Immature natural killer cell (primary cell): Measurements from ENCODE around the gene FGFR4. TPM values are rescaled to one million over a fixed set of nuclear protein-coding genes. Genes with fewer than 3 reads are reported as not detected.
"Not testable (repeated sequence)": the region's sequence is repeated elsewhere in the genome, so short reads cannot be mapped to it uniquely, and the experiment has no call there.

Experiments
- DNase-seq, 3 donors: peaks; one replicate each; pipeline ENCODE4 v3.0.0; 2022; ENCODE audit warnings: mixed read lengths in 1 of 3
- H3K27ac Mint-ChIP-seq, 6 donors: one replicate each; pipeline ENCODE4 v1.8.0; 2020; ENCODE audit warnings: mixed read lengths in 6 of 6, mild to moderate bottlenecking in 5 of 6, inconsistent platforms in 4 of 6, moderate library complexity in 3 of 6
- H3K27me3 Mint-ChIP-seq, 3 donors: one replicate each; pipeline ENCODE4 v1.8.0; 2020 to 2021; ENCODE audit warnings: low read depth in 3 of 3, mild to moderate bottlenecking in 3 of 3, mixed read lengths in 3 of 3, moderate library complexity in 3 of 3, inconsistent platforms in 1 of 3
- H3K36me3 Mint-ChIP-seq, 3 donors: one replicate each; pipeline ENCODE4 v1.8.0; 2020; ENCODE audit warnings: mixed read lengths in 3 of 3, inconsistent platforms in 2 of 3, mild to moderate bottlenecking in 2 of 3
- H3K4me1 Mint-ChIP-seq, 2 donors: one replicate each; pipeline ENCODE4 v1.8.0; 2020; ENCODE audit warnings: inconsistent platforms in 2 of 2, mild to moderate bottlenecking in 2 of 2, mixed read lengths in 2 of 2, moderate library complexity in 1 of 2
- H3K4me3 Mint-ChIP-seq, 5 donors: one replicate each; pipeline ENCODE4 v1.8.0; 2020; ENCODE audit warnings: mild to moderate bottlenecking in 5 of 5, mixed read lengths in 5 of 5, inconsistent platforms in 3 of 5, moderate library complexity in 3 of 5
- H3K9me3 Mint-ChIP-seq, 6 donors: one replicate each; pipeline ENCODE4 v1.8.0; 2020; ENCODE audit warnings: mild to moderate bottlenecking in 6 of 6, mixed read lengths in 6 of 6, inconsistent platforms in 4 of 6, moderate library complexity in 3 of 6
- polyA plus RNA-seq, 3 donors: library from polyadenylated mRNA; unstranded; fragments of 300-500 nt; fragmentation: Illumina TruSeq; gene quantifications; one replicate each; pipeline ENCODE4 v1.2.3, GENCODE V29; 2021

Gene FGFR4
- polyA plus RNA-seq, result not detected

DNA sequence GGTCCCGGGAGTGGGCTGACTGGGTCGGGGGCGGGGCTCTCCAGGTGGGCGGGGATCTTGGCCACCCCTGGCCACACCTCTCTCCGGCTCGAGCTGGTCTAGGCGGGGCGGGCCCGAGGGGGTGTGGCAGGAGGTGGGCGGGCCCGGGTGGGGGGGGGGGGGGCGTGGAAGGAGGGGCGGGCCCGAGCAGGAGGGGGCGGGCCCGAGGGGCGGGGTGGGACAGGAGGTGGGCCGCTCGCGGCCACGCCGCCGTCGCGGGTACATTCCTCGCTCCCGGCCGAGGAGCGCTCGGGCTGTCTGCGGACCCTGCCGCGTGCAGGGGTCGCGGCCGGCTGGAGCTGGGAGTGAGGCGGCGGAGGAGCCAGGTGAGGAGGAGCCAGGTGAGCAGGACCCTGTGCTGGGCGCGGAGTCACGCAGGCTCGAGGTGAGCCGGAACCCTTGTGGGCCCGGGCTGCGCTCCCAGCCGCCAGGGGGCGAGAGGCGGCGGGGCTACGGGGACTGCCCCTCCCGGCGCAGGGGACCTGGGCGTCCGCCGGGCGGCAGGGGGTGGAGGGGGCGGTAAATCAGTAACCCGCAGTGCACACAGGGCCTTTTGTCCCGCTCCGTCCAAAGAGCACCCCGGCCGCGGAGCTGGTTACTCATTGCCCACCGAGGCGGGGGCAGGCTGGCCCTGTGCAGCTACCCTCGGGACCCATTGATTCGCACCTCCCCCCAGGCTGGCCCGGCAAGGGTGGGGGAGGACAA lies at the start of gene FGFR4:
FGFR4 (plus strand) TSS at position 262 of the 744 bp plus-strand sequence. CDS start 2,688 bp downstream, outside the sequence.
- H3K9me3 Mint-ChIP-seq, result no peaks in the 10 kb centered on the region
- H3K4me3 Mint-ChIP-seq, result peak within 1 kb of the TSS; percentile 42 to 82 (median 61)
- DNase-seq, result peak; percentile 68 to 73 (median 69)
- H3K4me1 Mint-ChIP-seq, result peaks cover 9 to 14% of the 10 kb centered on the region in 2 donors
- H3K27ac Mint-ChIP-seq, result peak within 1 kb of the TSS in 4 of 6 donors; percentile 4 to 54 (median 24)
- H3K27me3 Mint-ChIP-seq, result peaks cover 0 to 7% (median 4%) of the 10 kb centered on the region in 3 donors
- H3K36me3 Mint-ChIP-seq, result no peaks in the 10 kb centered on the region

DNA sequence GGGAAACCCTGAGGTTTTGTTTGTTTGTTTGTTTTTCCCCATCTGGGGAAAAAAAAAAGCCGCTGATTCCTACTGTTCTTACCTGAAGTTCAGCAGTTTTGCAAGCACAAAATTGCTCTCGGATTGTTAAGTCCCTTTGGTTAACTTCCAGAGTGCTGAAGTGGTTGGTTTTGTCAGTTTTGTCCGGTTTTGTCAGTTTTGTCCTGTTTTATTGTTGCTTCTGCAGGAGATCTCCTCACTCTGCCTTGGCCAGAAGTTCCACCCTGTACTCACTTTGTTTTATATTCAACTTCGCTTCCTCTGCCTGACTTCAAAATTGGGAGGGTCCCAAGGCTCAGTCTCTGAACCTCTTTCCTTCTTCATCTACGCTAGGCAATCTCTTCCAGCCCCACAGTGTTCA lies 49.8 kb upstream of the FGFR4 start:
- Mint-ChIP-seq H3K36me3 (peaks cover 9 to 13% (median 13%) of the 10 kb centered on the region in 3 donors), H3K9me3 (no peaks in the 10 kb centered on the region), H3K27ac (no peak overlapping the region)

DNA sequence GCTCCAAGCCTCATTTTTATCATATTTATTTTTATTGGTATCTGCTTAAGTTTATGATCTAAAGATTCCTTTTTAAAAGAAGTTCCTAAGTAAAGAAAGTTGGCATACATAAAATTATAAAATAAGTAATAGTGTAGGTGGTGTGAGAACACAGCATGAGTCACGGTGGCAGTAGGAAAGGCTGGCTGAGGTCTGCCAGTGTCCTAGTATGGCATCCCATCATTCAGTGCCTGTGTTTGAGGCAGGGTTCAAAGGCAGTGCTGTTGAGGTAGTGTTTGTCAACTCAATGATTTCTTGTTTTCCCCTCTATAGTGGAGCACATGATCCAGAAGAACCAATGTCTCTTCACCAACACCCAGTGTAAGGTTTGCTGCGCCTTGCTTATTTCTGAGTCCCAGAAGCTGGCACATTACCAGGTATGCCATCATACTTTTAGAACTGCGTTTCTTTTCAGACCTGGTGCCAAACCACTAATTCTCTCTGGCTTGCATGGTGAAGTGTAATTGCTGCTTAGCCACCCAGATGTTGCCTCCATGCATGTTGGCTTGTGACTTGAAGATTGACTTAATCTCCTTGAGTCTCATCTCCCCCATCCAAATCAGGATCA lies 45.8 kb upstream of the FGFR4 start:
- Mint-ChIP-seq H3K27me3 (no peaks in the 10 kb centered on the region), H3K36me3 (peaks cover 2 to 29% (median 13%) of the 10 kb centered on the region in 3 donors), H3K27ac (no peak overlapping the region), H3K9me3 (no peaks in the 10 kb centered on the region), H3K4me3 (no peak overlapping the region), H3K4me1 (peaks cover 0 to 9% of the 10 kb centered on the region in 2 donors)
- no peak for DNase-seq

More for the DNA sequence above, 49.8 kb upstream of the FGFR4 start:
- Mint-ChIP-seq H3K4me3 (no peak overlapping the region), H3K27me3 (peaks cover 0 to 2% (median 0%) of the 10 kb centered on the region in 3 donors), H3K4me1 (peaks cover 6 to 11% of the 10 kb centered on the region in 2 donors)
- no peak for DNase-seq

DNA sequence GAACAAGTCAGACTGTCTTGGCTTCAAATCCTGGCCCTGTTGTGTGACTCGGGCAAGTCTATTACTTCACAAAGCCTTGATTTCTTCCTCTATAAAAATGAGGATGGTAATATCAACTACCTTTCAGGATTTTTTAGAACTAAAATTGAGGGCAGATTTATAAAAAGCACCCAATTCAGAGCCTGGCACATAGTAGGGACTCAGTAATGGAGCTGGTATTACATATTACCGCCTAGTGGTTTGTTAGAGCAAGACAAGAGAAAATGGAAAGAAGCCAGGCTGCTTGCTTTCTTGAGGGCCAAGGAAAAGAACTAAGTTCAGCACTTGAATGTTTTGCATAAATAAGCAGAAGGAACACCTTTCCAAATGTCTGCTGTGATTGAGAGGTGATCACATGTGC lies 44.8 kb upstream of the FGFR4 start:
- Mint-ChIP-seq H3K27ac (peak overlapping the region in 1 of 6 donors; percentile 1), H3K4me1 (peaks cover 0 to 2% of the 10 kb centered on the region in 2 donors), H3K4me3 (no peak overlapping the region), H3K27me3 (no peaks in the 10 kb centered on the region), H3K36me3 (peaks cover 6 to 29% (median 13%) of the 10 kb centered on the region in 3 donors), H3K9me3 (no peaks in the 10 kb centered on the region)
- DNase-seq, result no peak

DNA sequence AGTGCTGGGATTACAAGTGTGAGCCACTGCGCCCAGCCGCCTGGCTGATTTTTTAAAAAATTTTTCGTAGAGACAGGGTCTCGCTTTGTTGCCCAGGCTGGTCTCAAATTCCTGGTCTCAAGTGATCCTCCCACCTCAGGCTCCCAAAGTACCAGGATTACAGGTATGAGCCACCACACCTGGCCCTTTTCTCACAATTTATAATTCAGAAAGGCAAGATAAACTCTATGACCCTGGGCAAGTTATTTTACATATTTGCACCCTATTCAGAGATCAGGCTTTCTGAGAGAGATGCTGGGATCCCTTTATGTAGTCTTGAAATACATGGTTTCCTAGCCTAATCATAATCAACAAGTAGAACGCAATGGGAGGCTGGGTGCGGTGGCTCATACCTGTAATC lies 43.6 kb upstream of the FGFR4 start:
- Mint-ChIP-seq H3K4me1 (peaks cover 0 to 2% of the 10 kb centered on the region in 2 donors), H3K36me3 (peaks cover 9 to 37% (median 15%) of the 10 kb centered on the region in 3 donors), H3K27me3 (peaks cover 0 to under 1% (median 0%) of the 10 kb centered on the region in 3 donors), H3K9me3 (no peaks in the 10 kb centered on the region), H3K27ac (no peak overlapping the region), H3K4me3 (no peak overlapping the region)
- DNase-seq, result no peak

DNA sequence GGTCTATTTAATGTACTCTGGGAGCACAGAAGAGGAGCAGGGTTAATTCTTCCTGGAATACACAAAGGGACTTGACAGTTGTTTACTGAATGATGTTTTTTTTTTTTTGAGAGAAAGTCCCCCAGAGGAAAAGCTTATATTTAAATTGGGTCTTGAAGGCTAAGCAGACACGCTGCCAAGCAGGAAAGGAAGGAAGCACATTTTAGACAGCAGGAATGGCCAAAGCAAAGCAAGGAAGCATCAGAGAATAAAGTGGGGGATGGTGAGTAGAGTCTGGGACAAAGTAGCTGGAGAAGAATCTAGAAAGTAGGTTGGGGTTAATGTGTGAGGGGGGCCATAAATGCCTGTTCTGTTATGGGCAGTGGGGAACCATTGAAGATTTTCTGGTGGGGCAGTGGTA lies 42.8 kb upstream of the FGFR4 start:
- no peak for DNase-seq
- no peak overlapping the region for H3K4me3 Mint-ChIP-seq
- H3K4me1 Mint-ChIP-seq, result peaks cover 0 to 2% of the 10 kb centered on the region in 2 donors
- no peaks in the 10 kb centered on the region for H3K9me3 Mint-ChIP-seq
- peaks cover 13 to 38% (median 16%) of the 10 kb centered on the region in 3 donors for H3K36me3 Mint-ChIP-seq
- H3K27ac Mint-ChIP-seq, result no peak overlapping the region
- H3K27me3 Mint-ChIP-seq, result peaks cover 0 to 2% (median 0%) of the 10 kb centered on the region in 3 donors

DNA sequence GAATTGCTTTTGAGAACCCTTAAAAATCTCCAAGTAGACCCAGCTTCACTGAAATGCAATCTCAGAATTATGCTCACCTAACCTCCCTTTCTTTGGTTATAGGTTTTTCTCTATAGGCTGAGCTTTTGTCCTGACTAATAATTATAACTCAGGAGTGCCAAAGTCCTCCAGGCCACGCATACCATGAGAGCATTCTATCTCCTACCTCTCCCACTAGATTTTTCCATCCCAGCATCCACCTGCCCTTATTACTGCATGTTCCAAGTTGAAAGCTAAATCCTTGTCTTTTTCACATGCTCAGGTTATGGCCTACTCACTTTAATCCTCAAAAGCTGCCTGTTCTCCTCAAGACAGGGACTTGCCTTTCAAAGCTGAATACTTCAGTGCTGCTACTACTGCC lies 42.1 kb upstream of the FGFR4 start:
- no peak overlapping the region for H3K4me3 Mint-ChIP-seq
- no peak overlapping the region for H3K27ac Mint-ChIP-seq
- peaks cover 13 to 42% (median 18%) of the 10 kb centered on the region in 3 donors for H3K36me3 Mint-ChIP-seq

DNA sequence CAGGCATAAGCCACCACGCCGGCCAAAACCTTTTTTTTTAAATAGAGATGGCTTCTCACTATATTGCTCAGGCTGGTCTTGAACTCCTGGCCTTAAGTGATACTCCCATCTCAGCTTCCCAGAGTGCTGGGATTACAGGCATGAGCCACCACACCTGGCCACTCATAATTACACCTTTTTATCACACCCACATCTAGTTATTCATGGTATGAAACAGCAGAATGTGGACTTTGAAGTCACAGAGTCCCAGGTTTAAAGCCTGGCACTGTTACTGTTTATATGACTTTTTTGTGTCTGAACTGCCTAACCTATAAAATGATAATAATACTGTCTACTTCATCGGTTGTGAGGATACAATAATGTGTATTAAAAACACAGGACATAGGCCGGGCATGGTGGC lies 41.1 kb upstream of the FGFR4 start:
- Mint-ChIP-seq H3K27ac (no peak overlapping the region), H3K36me3 (peaks cover 13 to 44% (median 20%) of the 10 kb centered on the region in 3 donors), H3K4me3 (no peak overlapping the region), H3K4me1 (no peaks in the 10 kb centered on the region), H3K27me3 (peaks cover 0 to 2% (median 0%) of the 10 kb centered on the region in 3 donors), H3K9me3 (no peaks in the 10 kb centered on the region)
- no peak for DNase-seq

More for the DNA sequence above, 42.1 kb upstream of the FGFR4 start:
- Mint-ChIP-seq H3K4me1 (no peaks in the 10 kb centered on the region), H3K27me3 (peaks cover 0 to 2% (median 0%) of the 10 kb centered on the region in 3 donors), H3K9me3 (no peaks in the 10 kb centered on the region)
- no peak for DNase-seq

DNA sequence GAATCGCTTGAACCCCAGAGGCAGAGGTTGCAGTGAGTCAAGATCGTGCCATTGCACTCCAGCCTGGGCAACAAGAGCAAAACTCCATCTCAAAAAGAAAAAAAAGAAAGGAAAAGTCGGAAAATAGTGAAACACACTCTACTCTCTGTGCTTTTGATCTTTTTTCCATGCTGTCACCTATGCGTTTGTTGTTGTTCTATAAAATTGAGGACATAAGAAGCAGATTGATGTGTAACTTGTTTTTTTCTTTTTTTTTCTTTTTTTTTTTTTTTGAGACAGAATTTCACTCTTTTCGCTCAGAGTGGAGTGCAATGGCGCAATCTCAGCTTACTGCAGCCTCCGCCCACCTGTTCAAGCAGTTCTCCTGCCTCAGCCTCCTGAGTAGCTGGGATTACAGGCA lies 38.2 kb upstream of the FGFR4 start:
- not testable (repeated sequence) for H3K27me3 Mint-ChIP-seq, DNase-seq, H3K27ac Mint-ChIP-seq, H3K4me3 Mint-ChIP-seq, H3K4me1 Mint-ChIP-seq, H3K9me3 Mint-ChIP-seq
- H3K36me3 Mint-ChIP-seq, result peaks cover 13 to 37% (median 18%) of the 10 kb centered on the region in 3 donors

DNA sequence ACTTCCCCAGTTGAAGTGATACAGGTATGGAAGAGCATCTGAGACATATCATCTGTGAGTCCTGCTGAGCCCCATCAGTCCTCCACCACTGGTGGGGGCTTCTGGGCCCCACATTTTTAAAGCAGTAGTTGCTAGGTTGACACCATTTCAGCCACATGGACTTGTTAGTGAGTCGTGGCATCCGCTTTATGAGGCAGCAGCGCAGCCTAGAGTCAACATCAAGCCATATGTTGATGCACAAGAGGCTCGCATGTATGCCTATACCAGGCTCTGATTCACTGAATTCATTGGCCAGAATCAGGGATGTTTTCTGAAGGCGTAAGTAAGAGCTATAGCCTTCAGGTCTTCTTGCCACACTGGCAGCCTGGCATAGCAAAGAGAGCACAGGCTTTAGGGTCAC lies 37.4 kb upstream of the FGFR4 start:
- no peaks in the 10 kb centered on the region for H3K9me3 Mint-ChIP-seq
- DNase-seq, result no peak
- peaks cover 0 to 2% (median 0%) of the 10 kb centered on the region in 3 donors for H3K27me3 Mint-ChIP-seq
- no peak overlapping the region for H3K4me3 Mint-ChIP-seq
- peaks cover 13 to 32% (median 18%) of the 10 kb centered on the region in 3 donors for H3K36me3 Mint-ChIP-seq
- H3K27ac Mint-ChIP-seq, result no peak overlapping the region
- H3K4me1 Mint-ChIP-seq, result no peaks in the 10 kb centered on the region

DNA sequence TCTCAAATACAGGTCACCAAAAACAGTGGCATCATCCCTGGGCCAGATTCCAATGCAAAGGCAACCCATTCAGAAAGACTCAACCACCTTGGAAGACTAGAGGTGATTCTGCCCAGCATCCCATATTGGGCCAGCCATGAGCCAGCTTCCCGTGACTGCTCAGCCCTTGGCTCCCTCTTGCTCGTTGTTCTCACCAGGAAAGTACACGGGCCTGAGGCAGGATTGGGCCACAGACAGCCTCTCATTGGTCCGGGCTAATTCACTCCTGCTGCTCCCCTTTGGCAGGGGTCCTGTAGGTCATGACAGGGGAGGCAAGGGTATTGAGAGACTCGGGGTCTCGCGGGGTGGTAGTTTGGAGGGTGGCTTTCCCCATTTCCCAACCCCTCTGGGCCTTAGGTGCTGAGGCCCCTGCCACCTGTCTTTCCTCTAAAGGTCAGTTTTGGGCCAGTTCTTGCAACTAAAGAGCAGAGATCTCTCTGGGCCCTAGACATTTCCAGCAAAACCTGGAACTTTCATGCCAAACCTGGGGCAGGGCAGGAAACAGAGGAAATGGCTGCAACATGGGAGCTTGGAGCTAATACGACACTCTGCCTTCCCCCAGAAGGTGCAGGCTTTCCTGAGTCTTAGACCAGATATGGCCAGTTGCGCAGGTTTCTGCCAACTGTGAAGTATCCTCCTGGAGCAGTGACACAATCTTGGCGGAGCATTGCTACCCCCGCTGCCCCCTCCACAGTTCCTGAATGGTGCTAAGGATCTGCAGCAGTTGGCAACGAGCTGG lies 22.0 kb upstream of the FGFR4 start:
- Mint-ChIP-seq H3K27me3 (no peaks in the 10 kb centered on the region), H3K36me3 (peaks cover 12 to 34% (median 14%) of the 10 kb centered on the region in 3 donors), H3K4me3 (no peak overlapping the region), H3K9me3 (no peaks in the 10 kb centered on the region), H3K4me1 (no peaks in the 10 kb centered on the region), H3K27ac (no peak overlapping the region)
- DNase-seq, result no peak

DNA sequence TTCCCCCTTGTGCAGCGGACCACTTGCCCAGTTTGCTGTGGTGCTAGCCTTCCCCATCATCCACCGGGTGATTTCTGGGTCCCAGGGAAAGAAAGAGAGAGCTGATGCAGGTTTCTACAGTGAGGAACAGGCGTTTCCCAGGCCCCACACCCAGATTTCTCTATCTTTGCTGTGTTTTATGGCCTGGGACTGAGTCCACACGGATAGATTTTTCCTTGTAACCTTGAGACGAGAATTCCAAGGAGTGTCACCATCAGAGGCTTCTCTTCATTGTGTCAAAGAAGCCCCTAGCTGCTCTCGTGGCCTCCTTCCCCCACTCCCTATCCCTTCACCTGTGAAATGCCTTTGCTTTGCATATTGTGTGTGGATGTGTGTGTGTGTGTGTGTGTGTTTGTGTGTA lies 21.2 kb upstream of the FGFR4 start:
- Mint-ChIP-seq H3K9me3 (no peaks in the 10 kb centered on the region), H3K4me3 (no peak overlapping the region), H3K36me3 (peaks cover 11 to 32% (median 12%) of the 10 kb centered on the region in 3 donors), H3K4me1 (no peaks in the 10 kb centered on the region), H3K27me3 (no peaks in the 10 kb centered on the region), H3K27ac (no peak overlapping the region)
- no peak for DNase-seq

DNA sequence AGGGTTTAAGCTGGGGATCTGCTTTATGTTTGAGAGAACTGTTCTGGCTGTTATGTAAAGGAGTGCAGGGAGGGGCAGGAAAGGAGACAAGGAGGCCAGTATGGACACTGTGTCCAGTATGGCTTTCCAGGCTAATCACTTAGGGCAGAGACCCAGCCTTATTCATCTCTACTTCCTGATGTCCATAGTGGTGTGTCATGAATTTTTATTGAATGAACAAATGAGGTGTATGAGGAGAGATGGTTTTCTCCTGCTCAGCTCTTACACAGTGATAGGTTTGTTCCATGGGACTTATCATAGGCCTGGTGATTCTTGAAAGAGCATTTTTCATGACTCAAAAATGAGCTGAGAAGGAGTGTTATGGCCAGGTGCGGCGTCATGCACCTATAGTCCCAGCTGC lies 20.5 kb upstream of the FGFR4 start:
- Mint-ChIP-seq H3K27ac (no peak overlapping the region), H3K9me3 (no peaks in the 10 kb centered on the region), H3K36me3 (peaks cover 11 to 32% (median 12%) of the 10 kb centered on the region in 3 donors), H3K4me1 (no peaks in the 10 kb centered on the region), H3K27me3 (no peaks in the 10 kb centered on the region), H3K4me3 (no peak overlapping the region)
- DNase-seq, result no peak

DNA sequence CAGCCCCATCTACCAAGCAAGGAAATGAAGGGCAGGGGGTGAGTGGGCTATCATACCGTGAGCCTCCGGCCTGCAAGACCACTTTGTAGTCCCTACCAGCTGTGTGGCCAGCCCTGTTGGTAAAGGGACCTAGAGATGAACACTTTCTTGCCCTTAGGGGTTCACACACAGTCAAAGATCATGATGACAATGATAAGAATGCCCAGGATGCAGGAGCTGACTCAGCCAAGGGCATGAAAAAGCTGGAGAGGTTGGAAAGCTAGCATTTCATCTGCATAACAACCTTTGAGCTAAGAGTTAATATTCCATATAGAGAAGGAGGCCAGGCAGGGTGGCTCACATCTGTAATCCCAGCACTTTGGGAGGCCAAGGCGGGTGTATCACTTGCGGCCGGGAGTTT lies 19.2 kb upstream of the FGFR4 start:
- Mint-ChIP-seq H3K4me1 (peaks cover 3 to 6% of the 10 kb centered on the region in 2 donors), H3K36me3 (peaks cover 11 to 33% (median 12%) of the 10 kb centered on the region in 3 donors), H3K4me3 (no peak overlapping the region), H3K9me3 (no peaks in the 10 kb centered on the region), H3K27me3 (no peaks in the 10 kb centered on the region), H3K27ac (no peak overlapping the region)
- no peak for DNase-seq
